Testis (tissue), 3 donors: ENCODE data around the gene WDR37. TPM values are rescaled to one million over a fixed set of nuclear protein-coding genes. Genes with fewer than 3 reads are reported as not detected.

Source experiments
- DNase-seq: peaks from one replicate; pipeline ENCODE4 v3.0.0-alpha.2; 2019
- H3K27ac ChIP-seq, 2 donors: fragments of 200-600 bp; sonication (generic); one replicate each; pipeline ENCODE4 v1.5.1; 2019
- H3K27me3 ChIP-seq: fragments of 200-600 bp; sonication (generic); one replicate; pipeline ENCODE4 v1.5.1; 2019
- H3K36me3 ChIP-seq: fragments of 200-600 bp; sonication (generic); one replicate; pipeline ENCODE4 v1.5.1; 2017; ENCODE audit warnings: low read depth; ENCODE audit errors: missing control alignments
- H3K4me1 ChIP-seq: fragments of 200-600 bp; sonication (generic); one replicate; pipeline ENCODE4 v1.5.1; 2019
- H3K4me3 ChIP-seq, 2 donors: fragments of 200-600 bp; sonication (generic); one replicate each; pipeline ENCODE4 v1.5.1; 2017 to 2019
- H3K9me3 ChIP-seq: fragments of 200-600 bp; sonication (generic); one replicate; pipeline ENCODE4 v1.5.1; 2017
- CTCF ChIP-seq, 3 experiments: fragments of 450-650 bp in 2 of 3; fragments of 200-600 bp in 1 of 3; sonication (generic) in 1 of 3; IDR thresholded peaks; one replicate each; pipeline ENCODE4 v1.5.1; 2016 to 2019; ENCODE audit warnings: antibody characterized with exemption in 3 of 3, mild to moderate bottlenecking in 2 of 3, moderate library complexity in 1 of 3
- POLR2A ChIP-seq: fragments of 450-650 bp; IDR thresholded peaks from one replicate; pipeline ENCODE4 v1.6.1; 2017; ENCODE audit warnings: antibody characterized with exemption, mild to moderate bottlenecking, moderate library complexity
- WGBS, 2 donors: methylation state at CpG; one replicate each; pipeline ENCODE4 v1.1.5; 2018; 5-methylcytosine and 5-hydroxymethylcytosine counted together
- intact Hi-C: fragments of 100-400 bp; cut with DNase I; formaldehyde crosslinking; loops from one replicate; pipeline ENCODE4 v1.15.1; 2023; ENCODE audit warnings: low total_unique reads
- polyA plus RNA-seq: library from polyadenylated mRNA; stranded (reverse); fragments of 350-450 nt; fragmentation: Illumina TruSeq; extraction: RNeasy Lipid Tissue Mini Kit (QIAGEN cat#74804); gene quantifications from one replicate; pipeline ENCODE4 v1.2.3, GENCODE V29; 2014; ENCODE audit warnings: low read depth, low replicate concordance; ENCODE audit not compliant: insufficient read depth
- total RNA-seq, 2 donors: library from RNA; depleted of rRNA; stranded (reverse); fragments of >200 nt; gene quantifications; one replicate each; pipeline ENCODE4 v1.2.3, GENCODE V29; 2016

WDR37 gene
- total and polyA plus RNA-seq, 3 donors from 2014 or later = 29.3 to 46.9 (median 40.2) TPM

- H3K9me3 ChIP-seq = no peaks in the 10 kb centered on the region
- WGBS, 2 donors = 90 to 93% methylated on average over 4 of the region's 4 CpGs
- no peaks in the 10 kb centered on the region for H3K27me3 ChIP-seq
- TF ChIP-seq CTCF (IDR thresholded peaks at IDR 0.05) = no peak
- no peak for TF ChIP-seq POLR2A
- DNase-seq = no peak
- no peaks in the 10 kb centered on the region for H3K4me1 ChIP-seq
- intact Hi-C loops = no loop called here
- no peaks in the 10 kb centered on the region for H3K36me3 ChIP-seq
- H3K4me3 ChIP-seq = no peak overlapping the region
- no peak overlapping the region for H3K27ac ChIP-seq
Observed at GRCh38 chr10:1171182-1171581, 115.0 kb downstream of the WDR37 start.

- no peaks in the 10 kb centered on the region for H3K4me1 ChIP-seq
- no peaks in the 10 kb centered on the region for H3K36me3 ChIP-seq
- 84 to 92% methylated on average over 8 to 9 of the region's 9 CpGs for WGBS, 2 donors
- intact Hi-C loops = no loop called here
- TF ChIP-seq CTCF (IDR thresholded peaks at IDR 0.05) (no peak), POLR2A (no peak)
- DNase-seq = no peak
- no peak overlapping the region for H3K4me3 ChIP-seq
- no peaks in the 10 kb centered on the region for H3K9me3 ChIP-seq
- no peak overlapping the region for H3K27ac ChIP-seq
- no peaks in the 10 kb centered on the region for H3K27me3 ChIP-seq
Observed at GRCh38 chr10:1171586-1171985, 115.4 kb downstream of the WDR37 start.

- WGBS, 2 donors = 91 to 92% methylated on average over 14 to 15 of the region's 15 CpGs
- H3K4me3 ChIP-seq = no peak overlapping the region
- no peaks in the 10 kb centered on the region for H3K4me1 ChIP-seq
- no peaks in the 10 kb centered on the region for H3K27me3 ChIP-seq
- TF ChIP-seq POLR2A = no peak
- no peak for TF ChIP-seq CTCF (IDR thresholded peaks at IDR 0.05)
- intact Hi-C loops = no loop called here
- no peak overlapping the region for H3K27ac ChIP-seq
- DNase-seq = no peak
- no peaks in the 10 kb centered on the region for H3K9me3 ChIP-seq
- H3K36me3 ChIP-seq = no peaks in the 10 kb centered on the region
Observed at GRCh38 chr10:1172256-1172984, 116.2 kb downstream of the WDR37 start.

- DNase-seq = no peak
- Histone ChIP-seq H3K27ac (no peak overlapping the region), H3K9me3 (no peaks in the 10 kb centered on the region), H3K27me3 (no peaks in the 10 kb centered on the region), H3K4me1 (no peaks in the 10 kb centered on the region), H3K36me3 (no peaks in the 10 kb centered on the region), H3K4me3 (no peak overlapping the region)
- intact Hi-C loops = no loop called here
- 91 to 96% methylated on average over 11 to 27 of the region's 27 CpGs for WGBS, 2 donors
- TF ChIP-seq POLR2A = no peak
Observed at GRCh38 chr10:1173091-1173490, 116.9 kb downstream of the WDR37 start.

GRCh38 chr10:1174022-1174421 is 117.8 kb downstream of the WDR37 start:
- no peak for DNase-seq
- WGBS, 2 donors = 82 to 85% methylated on average over 5 of the region's 5 CpGs
- intact Hi-C loops = no loop called here

More at GRCh38 chr10:1174022-1174421, 117.8 kb downstream of the WDR37 start:
- Histone ChIP-seq H3K9me3 (no peaks in the 10 kb centered on the region), H3K4me3 (no peak overlapping the region), H3K27ac (no peak overlapping the region), H3K36me3 (no peaks in the 10 kb centered on the region), H3K27me3 (no peaks in the 10 kb centered on the region), H3K4me1 (no peaks in the 10 kb centered on the region)
- TF ChIP-seq CTCF (IDR thresholded peaks at IDR 0.05) (no peak), POLR2A (no peak)
